ENCODE data around the gene SPHK2. TPM values are rescaled to one million over a fixed set of nuclear protein-coding genes. Genes with fewer than 3 reads are reported as not detected.

Gene SPHK2
- total and polyA plus RNA-seq, 2 of the 8 experiments (the other 6 are each of a cell fraction or from before 2014, with no cell fraction given) = 43.9 to 60.9 TPM

- Histone ChIP-seq H2AK5ac (ENCODE audit: low read depth, low read length) (no peak overlapping the region), H2BK12ac (ENCODE audit: low read depth, low read length) (0 out of 2 replicates have a peak overlapping the region, but pooled peaks have one; percentile 22), H3K9ac (replicated peaks in 1 of 4; ENCODE audit: extremely low read depth in 1 of 4, low read depth in 3 of 4, low read length in 3 of 4) (no peak overlapping the region), H3K79me2 (ENCODE audit: control insufficient read depth in 1 of 2, insufficient read depth in 2 of 2, low read length in 2 of 2) (no peaks in the 10 kb centered on the region), H2BK5ac (ENCODE audit: low read depth, low read length) (no peak overlapping the region), H2AFZ (ENCODE audit: low read length) (no peak overlapping the region), H3K79me1 (ENCODE audit: low read depth, low read length) (no peaks in the 10 kb centered on the region), H3K23me2 (ENCODE audit: low read depth, low read length) (no peaks in the 10 kb centered on the region), H3K4me2 (ENCODE audit: insufficient read depth in 1 of 2, low read depth in 2 of 2, low read length in 2 of 2) (no peak overlapping the region), H3K18ac (ENCODE audit: extremely low read depth, low read length) (no peak overlapping the region), H4K20me1 (replicated peaks in 1 of 2; ENCODE audit: control insufficient read depth in 1 of 2, insufficient read depth in 2 of 2, low read length in 2 of 2) (no peaks in the 10 kb centered on the region), H3K4me1 (replicated peaks in 1 of 4; ENCODE audit: control insufficient read depth in 3 of 4, insufficient read depth in 4 of 4, low read length in 3 of 4) (peaks cover 0 to 8% (median 3%) of the 10 kb centered on the region in 4 experiments; a peak in 5 of 7 replicates), H2BK15ac (ENCODE audit: low read length) (no peak overlapping the region), H3K9me3 (ENCODE audit: insufficient read depth in 2 of 2, low read depth in 1 of 2, low read length in 1 of 2) (no peaks in the 10 kb centered on the region), H4K5ac (ENCODE audit: insufficient read length, low read depth, low read length) (no peak overlapping the region), H3K27me3 (replicated peaks in 1 of 4; ENCODE audit: control insufficient read depth in 3 of 4, extremely low read depth in 1 of 4, insufficient read depth in 3 of 4, low read length in 3 of 4) (no peaks in the 10 kb centered on the region; a peak in 2 of 7 replicates), H3K36me3 (ENCODE audit: control insufficient read depth in 2 of 4, insufficient read depth in 4 of 4, low read length in 3 of 4) (no peaks in the 10 kb centered on the region), H2BK120ac (replicated peaks; ENCODE audit: low read depth, low read length) (no peak overlapping the region), H3K27ac (ENCODE audit: low read depth, low read length) (no peak overlapping the region), H3K23ac (ENCODE audit: insufficient read length) (no peak overlapping the region), H3K4ac (replicated peaks; ENCODE audit: insufficient read length, low read depth, low read length) (no peak overlapping the region), H2BK20ac (ENCODE audit: low read length) (no peak overlapping the region), H3K14ac (ENCODE audit: insufficient read length) (no peak overlapping the region), H3K56ac (replicated peaks; ENCODE audit: insufficient read length, low read depth, low read length) (no peak overlapping the region), H4K8ac (ENCODE audit: extremely low read depth, insufficient read depth, low read length) (no peak overlapping the region; the same call in 1 of the 2 replicates), H3K4me3 (ENCODE audit: extremely low read depth in 1 of 4, insufficient read depth in 2 of 4, low read depth in 3 of 4, low read length in 4 of 4) (no peak overlapping the region), H4K91ac (replicated peaks; ENCODE audit: insufficient read length, low read length) (no peak overlapping the region)
- 89% methylated on average over 10 of the region's 11 CpGs; no CpG with 5 or more reads in 1 of the 2 experiments for WGBS, 2 experiments (ENCODE audit: extremely low coverage in 1 of 2, insufficient coverage in 1 of 2, insufficient read length in 1 of 2, insufficient replicate concordance in 2 of 2, low coverage in 1 of 2, low lambda C conversion rate in 2 of 2, missing lambda C conversion rate in 1 of 2)
- CTCF ChIA-PET (ENCODE audit: partially characterized antibody) = interaction anchor here (1.0 to 1.3 kb wide), 2 partner anchors 14 to 79 kb away, joined by 3 to 5 read pairs; no protein-coding TSS in a partner anchor
- no peak for DNase-seq (ENCODE audit: low read depth in 1 of 2, low spot score in 2 of 2)
- FAIRE-seq = no peak
- POLR2A ChIA-PET (ENCODE audit: partially characterized antibody) = interaction anchor here (2.4 kb wide), 1 partner anchor 56 kb away, joined by 7 read pairs; no protein-coding TSS in a partner anchor
- TF ChIP-seq KDM1A (IDR thresholded peaks at IDR 0.05; ENCODE audit: borderline replicate concordance, low read length) = no peak
Observed at GRCh38 chr19:48569814-48570213, 49.5 kb upstream of the SPHK2 start.

All from H1 (cell line).